Activated B cell treated with CpG ODN at 0.5 μM for 24 hours (primary cell): ENCODE data around the gene UEVLD. TPM values are rescaled to one million over a fixed set of nuclear protein-coding genes. Genes with fewer than 3 reads are reported as not detected.
A peak's percentile ranks its signal among the peaks of the same experiment; 100 is the strongest.

ENCODE experiments used
- ATAC-seq: fragments of 200-7000 bp; cut with Tn5 transposase; one replicate; pipeline ENCODE4 v1.10.0; 2021; ENCODE audit warnings: low read depth, mild to moderate bottlenecking, moderate library complexity
- CTCF ChIA-PET: fragments of 350-600 bp; sonication (Branson Sonifier 250); formaldehyde crosslinking; loops from one replicate; lab custom pipeline; 2021; ENCODE audit warnings: antibody characterized with exemption; lab: Charles Lee
- POLR2A ChIA-PET: fragments of 350-600 bp; sonication (Branson Sonifier 250); formaldehyde crosslinking; loops from one replicate; lab custom pipeline; 2021; ENCODE audit warnings: antibody characterized with exemption; lab: Charles Lee
- DNase-seq: peaks from one replicate; pipeline ENCODE4 v3.0.0; 2022
- H3K27ac Mint-ChIP-seq: one replicate; pipeline ENCODE4 v1.8.0; 2020; ENCODE audit warnings: mixed read lengths
- H3K27me3 Mint-ChIP-seq: one replicate; pipeline ENCODE4 v1.8.0; 2021; ENCODE audit warnings: mixed read lengths
- H3K36me3 Mint-ChIP-seq: one replicate; pipeline ENCODE4 v1.8.0; 2021; ENCODE audit warnings: low read depth, mixed read lengths
- H3K4me1 Mint-ChIP-seq: one replicate; pipeline ENCODE4 v1.8.0; 2021; ENCODE audit warnings: mixed read lengths
- H3K4me3 Mint-ChIP-seq: one replicate; pipeline ENCODE4 v1.8.0; 2020; ENCODE audit warnings: mild to moderate bottlenecking, mixed read lengths
- H3K9me3 Mint-ChIP-seq: one replicate; pipeline ENCODE4 v1.8.0; 2020; ENCODE audit warnings: mixed read lengths
- CTCF ChIP-seq: fragments of 200-600 bp; IDR thresholded peaks from one replicate; pipeline ENCODE4 v1.8.0; 2022; ENCODE audit warnings: antibody characterized with exemption, mild to moderate bottlenecking
- intact Hi-C: fragments of 100-400 bp; cut with micrococcal nuclease; formaldehyde crosslinking; loops from one replicate; pipeline ENCODE4 v1.15.1; 2024
- total RNA-seq: library from RNA; stranded (reverse); gene quantifications from 2 replicates; pipeline ENCODE4 v1.2.3, GENCODE V29; 2022

UEVLD gene
- total RNA-seq, 1 donor from 2014 or later: 18.0 TPM

GRCh38 chr11:18536209-18536608 is 52.3 kb downstream of the UEVLD start:
- Mint-ChIP-seq H3K27me3 (no peaks in the 10 kb centered on the region), H3K4me3 (no peak overlapping the region), H3K9me3 (no peaks in the 10 kb centered on the region), H3K36me3 (peaks cover 11% of the 10 kb centered on the region), H3K27ac (no peak overlapping the region), H3K4me1 (no peaks in the 10 kb centered on the region)
- POLR2A ChIA-PET: interaction anchor here (1.4 kb wide), 1 partner anchor 10 kb away, joined by 5 read pairs; the partner anchor contains the start of gene TSG101
- intact Hi-C loops: no loop called here
- TF ChIP-seq CTCF: no peak
- CTCF ChIA-PET: interaction anchor here (1.9 kb wide), 1 partner anchor 196 kb away, joined by 5 read pairs; no protein-coding TSS in a partner anchor
- DNase-seq: no peak
- no peak for ATAC-seq

GRCh38 chr11:18534245-18534644 is 54.3 kb downstream of the UEVLD start:
- ChIA-PET POLR2A (no interaction called here), CTCF (no interaction called here)
- no peak for ATAC-seq
- no peak for DNase-seq
- Mint-ChIP-seq H3K27me3 (no peaks in the 10 kb centered on the region), H3K9me3 (no peaks in the 10 kb centered on the region), H3K36me3 (peaks cover 11% of the 10 kb centered on the region), H3K4me1 (no peaks in the 10 kb centered on the region), H3K4me3 (no peak overlapping the region), H3K27ac (no peak overlapping the region)
- no peak for TF ChIP-seq CTCF
- intact Hi-C loops: no loop called here

- POLR2A ChIA-PET: interaction anchor here (0.6 to 0.7 kb wide), 2 partner anchors 266 to 519 kb away, joined by 3 read pairs; no protein-coding TSS in a partner anchor
Measured at GRCh38 chr11:18533365-18533764, 55.2 kb downstream of the UEVLD start.

GRCh38 chr11:18527512-18527911 is 61.0 kb downstream of the UEVLD start:
- H3K9me3 Mint-ChIP-seq: no peaks in the 10 kb centered on the region
- intact Hi-C loops: loop anchor here (1.0 to 10.0 kb wide), 8 partner anchors 40 to 1251 kb away; partner anchors contain the start of genes NUCB2, SAA2, SAAL1 and SERGEF
- ATAC-seq: no peak
- H3K4me1 Mint-ChIP-seq: peaks cover 40% of the 10 kb centered on the region
- ChIA-PET POLR2A (interaction anchor here (0.7 to 2.2 kb wide), 20 partner anchors 8 to 1790 kb away, joined by 3 to 53 read pairs (median 6); partner anchors contain the start of genes GTF2H1, HPS5, LDHA and SAAL1), CTCF (interaction anchor here (1.2 to 1.6 kb wide), 3 partner anchors 13 to 200 kb away, joined by 3 to 5 read pairs (median 4); no protein-coding TSS in a partner anchor)
- no peak for TF ChIP-seq CTCF
- DNase-seq: no peak
- H3K27me3 Mint-ChIP-seq: no peaks in the 10 kb centered on the region
- H3K27ac Mint-ChIP-seq: peak overlapping the region; percentile 100
- H3K36me3 Mint-ChIP-seq: peaks cover 28% of the 10 kb centered on the region
- H3K4me3 Mint-ChIP-seq: peak overlapping the region; percentile 100

More at GRCh38 chr11:18533365-18533764, 55.2 kb downstream of the UEVLD start:
- ATAC-seq (no peak), DNase-seq (no peak)
- no peaks in the 10 kb centered on the region for H3K4me1 Mint-ChIP-seq
- CTCF ChIA-PET: no interaction called here
- no peaks in the 10 kb centered on the region for H3K9me3 Mint-ChIP-seq
- intact Hi-C loops: no loop called here
- no peak overlapping the region for H3K4me3 Mint-ChIP-seq
- no peak for TF ChIP-seq CTCF
- no peak overlapping the region for H3K27ac Mint-ChIP-seq
- peaks cover 11% of the 10 kb centered on the region for H3K36me3 Mint-ChIP-seq
- no peaks in the 10 kb centered on the region for H3K27me3 Mint-ChIP-seq

- CTCF ChIA-PET: interaction anchor here (0.9 to 1.6 kb wide), 4 partner anchors 14 to 201 kb away, joined by 3 to 5 read pairs (median 4); no protein-coding TSS in a partner anchor
- H3K27me3 Mint-ChIP-seq: no peaks in the 10 kb centered on the region
- peaks cover 35% of the 10 kb centered on the region for H3K36me3 Mint-ChIP-seq
- ATAC-seq: peak; percentile 84
- peak; percentile 95 for DNase-seq
- H3K4me3 Mint-ChIP-seq: peak within 1 kb of the TSS; percentile 100
- no peak for TF ChIP-seq CTCF
- no peaks in the 10 kb centered on the region for H3K9me3 Mint-ChIP-seq
- H3K4me1 Mint-ChIP-seq: peaks cover 44% of the 10 kb centered on the region
- H3K27ac Mint-ChIP-seq: peak within 1 kb of the TSS; percentile 100
- POLR2A ChIA-PET: interaction anchor here (0.7 to 2.2 kb wide), 25 partner anchors 9 to 1789 kb away, joined by 3 to 53 read pairs (median 5); partner anchors contain the start of genes GTF2H1, HPS5, LDHA and SAAL1
- intact Hi-C loops: loop anchor here (1.0 to 10.0 kb wide), 11 partner anchors 39 to 1250 kb away; partner anchors contain the start of genes GTF2H1, HPS5, NUCB2 and SAA2
Measured at GRCh38 chr11:18526521-18527296, 61.8 kb downstream of the UEVLD start, which contains the start of gene TSG101. Gene TSG101, minus strand, starts transcription at chr11:18526942. Its CDS starts 126 bp downstream, at chr11:18526816.
